HG02759 (cell line): Measurements from ENCODE around the gene MPL.
"Not testable (repeated sequence)": the region's sequence is repeated elsewhere in the genome, so short reads cannot be mapped to it uniquely, and the experiment has no call there.

ENCODE experiments used
- ATAC-seq: cut with Tn5 transposase; IDR thresholded peaks from one replicate; pipeline ENCODE4 v1.9.1; 2021; ENCODE audit warnings: mild to moderate bottlenecking, moderate library complexity; ENCODE audit not compliant: unreplicated experiment

Gene MPL

DNA sequence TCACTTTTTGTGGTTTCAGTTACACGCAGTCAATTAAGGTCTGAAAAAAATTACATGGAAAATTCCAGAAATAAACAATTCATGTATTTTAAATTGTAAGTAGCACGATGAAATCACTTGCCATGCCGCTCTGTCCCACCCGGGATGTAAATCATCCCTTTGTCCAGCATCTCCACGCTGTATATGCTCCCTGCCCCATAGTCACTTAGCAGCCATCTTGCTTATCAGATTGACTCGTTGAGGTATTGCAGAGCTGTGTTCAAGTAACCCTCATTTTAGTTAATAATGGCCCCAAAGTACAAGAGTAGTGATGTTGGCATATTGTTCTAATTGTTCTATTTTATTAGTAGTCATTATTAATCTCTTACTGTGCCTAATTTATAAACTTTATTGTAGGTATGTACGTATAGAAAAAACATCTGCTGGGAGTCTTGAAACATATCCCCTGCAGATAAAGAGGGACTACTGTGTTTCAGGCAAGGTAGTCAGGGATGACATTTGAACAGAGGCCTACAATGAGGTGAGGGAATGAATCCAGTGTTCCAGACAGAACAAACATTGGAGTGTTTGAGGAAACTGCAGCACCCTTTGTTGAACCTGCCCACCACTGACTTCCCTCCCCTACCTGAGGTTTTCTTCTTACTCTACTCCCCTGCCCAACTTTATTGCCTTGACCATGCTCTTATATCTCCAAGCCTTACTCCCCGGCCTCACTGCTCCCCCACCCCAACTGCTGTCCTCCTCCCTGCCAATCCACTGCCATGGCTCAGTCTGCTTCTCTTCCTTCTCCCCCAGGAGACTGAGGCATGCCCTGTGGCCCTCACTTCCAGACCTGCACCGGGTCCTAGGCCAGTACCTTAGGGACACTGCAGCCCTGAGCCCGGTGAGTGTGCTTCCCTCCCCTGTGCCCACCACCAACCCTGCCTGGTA lies 14.1 kb downstream of the MPL start:
- ATAC-seq = no peak

DNA sequence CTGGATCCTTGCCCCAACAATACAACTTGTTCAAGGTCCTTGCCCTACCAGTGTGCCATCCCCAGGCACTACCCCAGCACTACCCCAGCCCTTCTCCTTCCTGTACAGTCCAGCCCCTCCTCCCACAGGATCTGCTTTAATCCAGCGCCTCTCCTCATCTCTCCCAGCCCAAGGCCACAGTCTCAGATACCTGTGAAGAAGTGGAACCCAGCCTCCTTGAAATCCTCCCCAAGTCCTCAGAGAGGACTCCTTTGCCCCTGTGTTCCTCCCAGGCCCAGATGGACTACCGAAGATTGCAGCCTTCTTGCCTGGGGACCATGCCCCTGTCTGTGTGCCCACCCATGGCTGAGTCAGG lies 14.7 kb downstream of the MPL start:
- ATAC-seq = no peak

DNA sequence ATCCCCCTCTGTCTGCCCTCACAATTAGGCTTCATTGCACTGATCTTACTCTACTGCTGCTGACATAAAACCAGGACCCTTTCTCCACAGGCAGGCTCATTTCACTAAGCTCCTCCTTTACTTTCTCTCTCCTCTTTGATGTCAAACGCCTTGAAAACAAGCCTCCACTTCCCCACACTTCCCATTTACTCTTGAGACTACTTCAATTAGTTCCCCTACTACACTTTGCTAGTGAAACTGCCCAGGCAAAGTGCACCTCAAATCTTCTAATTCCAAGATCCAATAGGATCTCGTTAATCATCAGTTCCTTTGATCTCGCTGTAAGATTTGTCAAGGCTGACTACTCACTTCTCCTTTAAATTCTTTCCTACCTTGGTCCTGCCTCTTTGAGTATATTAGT lies 15.3 kb downstream of the MPL start:
- ATAC-seq = no peak

DNA sequence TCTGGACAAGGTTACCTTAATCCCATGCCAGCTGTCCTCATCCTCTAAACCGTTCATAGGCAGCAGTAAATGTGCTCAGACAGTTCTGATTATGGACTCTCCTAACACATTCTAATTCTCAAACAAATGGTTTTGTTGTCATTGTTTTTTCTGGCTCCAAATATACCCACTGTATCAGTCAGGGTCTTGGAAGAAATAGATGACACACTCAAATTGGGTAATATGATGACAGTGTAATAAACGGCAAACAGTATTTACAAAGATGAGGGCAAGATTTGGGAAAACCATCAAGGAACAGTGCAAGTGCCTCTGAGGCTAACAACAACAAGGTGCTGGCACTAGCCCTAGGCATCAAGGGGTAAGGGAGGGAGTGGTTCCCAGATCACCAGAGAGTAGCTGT lies 16.9 kb downstream of the MPL start:
- ATAC-seq = no peak

DNA sequence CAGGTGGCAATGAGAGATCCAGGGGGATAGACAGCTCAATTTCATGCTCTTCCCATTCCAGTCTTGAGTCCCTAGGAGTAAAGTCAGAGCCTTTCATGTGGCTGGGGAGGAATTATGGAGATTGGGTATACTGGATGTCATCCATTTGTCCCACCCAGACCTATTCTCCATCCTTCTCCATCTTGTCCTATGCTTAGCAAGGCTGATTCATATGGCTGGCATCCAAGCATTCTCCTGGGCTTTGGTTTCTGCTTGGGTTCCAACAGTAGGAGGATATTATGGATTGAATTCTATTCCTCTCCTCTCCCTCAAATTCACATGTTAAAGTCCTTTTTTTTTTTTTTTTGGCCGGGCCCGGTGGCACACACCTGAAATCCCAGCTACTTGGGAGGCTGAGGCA lies 17.3 kb downstream of the MPL start:
- no peak for ATAC-seq

DNA sequence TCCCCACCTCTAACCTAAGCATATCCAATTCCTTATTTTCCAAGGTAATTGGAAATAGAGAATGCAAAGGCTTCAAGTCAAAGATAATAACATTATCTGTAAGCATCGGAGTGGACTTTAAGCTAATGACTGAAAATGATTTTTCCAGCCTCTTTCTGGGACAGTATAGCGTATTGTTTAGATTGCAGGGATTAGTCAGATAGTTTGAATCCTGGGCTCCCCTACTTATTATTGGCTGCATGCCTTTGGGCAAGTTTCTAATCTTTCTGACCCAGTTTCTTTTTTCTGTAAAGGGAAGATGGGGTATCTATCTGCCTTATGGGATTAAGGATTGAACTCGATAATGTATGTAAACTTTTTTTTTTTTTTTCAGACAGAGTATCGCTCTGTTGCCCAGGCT lies 19.6 kb downstream of the MPL start:
- ATAC-seq = no peak

DNA sequence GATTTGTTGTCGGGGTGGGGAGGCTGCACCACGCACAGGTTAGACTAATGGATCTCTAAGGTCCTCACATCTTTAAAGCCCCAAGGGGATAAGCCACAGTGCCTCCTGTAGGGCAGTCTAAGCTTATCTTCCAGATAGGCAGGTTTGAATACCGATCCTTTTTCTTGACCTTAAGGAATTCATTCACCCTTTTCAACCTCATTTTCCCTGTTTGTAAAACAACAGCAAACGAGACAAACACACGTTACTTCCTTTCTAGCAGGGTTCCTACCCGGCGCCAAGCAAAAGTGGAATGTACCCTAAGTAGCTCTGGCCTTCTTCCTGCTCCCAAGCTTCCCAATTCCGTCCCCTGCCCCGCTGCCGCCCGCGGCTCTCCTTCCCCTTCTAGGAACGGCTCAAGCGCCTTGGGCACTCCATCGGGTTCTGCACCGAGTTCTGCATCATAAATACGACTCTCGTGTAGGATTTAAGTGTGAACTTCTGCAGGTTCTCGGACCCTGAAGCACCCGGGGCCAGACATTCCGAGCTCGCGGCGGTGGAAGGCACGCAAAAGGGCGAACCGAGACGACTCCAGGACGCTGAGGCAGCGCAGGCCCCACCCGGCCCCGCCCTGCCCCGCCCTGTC lies 20.6 kb downstream of the MPL start:
- ATAC-seq = peak; percentile 22

DNA sequence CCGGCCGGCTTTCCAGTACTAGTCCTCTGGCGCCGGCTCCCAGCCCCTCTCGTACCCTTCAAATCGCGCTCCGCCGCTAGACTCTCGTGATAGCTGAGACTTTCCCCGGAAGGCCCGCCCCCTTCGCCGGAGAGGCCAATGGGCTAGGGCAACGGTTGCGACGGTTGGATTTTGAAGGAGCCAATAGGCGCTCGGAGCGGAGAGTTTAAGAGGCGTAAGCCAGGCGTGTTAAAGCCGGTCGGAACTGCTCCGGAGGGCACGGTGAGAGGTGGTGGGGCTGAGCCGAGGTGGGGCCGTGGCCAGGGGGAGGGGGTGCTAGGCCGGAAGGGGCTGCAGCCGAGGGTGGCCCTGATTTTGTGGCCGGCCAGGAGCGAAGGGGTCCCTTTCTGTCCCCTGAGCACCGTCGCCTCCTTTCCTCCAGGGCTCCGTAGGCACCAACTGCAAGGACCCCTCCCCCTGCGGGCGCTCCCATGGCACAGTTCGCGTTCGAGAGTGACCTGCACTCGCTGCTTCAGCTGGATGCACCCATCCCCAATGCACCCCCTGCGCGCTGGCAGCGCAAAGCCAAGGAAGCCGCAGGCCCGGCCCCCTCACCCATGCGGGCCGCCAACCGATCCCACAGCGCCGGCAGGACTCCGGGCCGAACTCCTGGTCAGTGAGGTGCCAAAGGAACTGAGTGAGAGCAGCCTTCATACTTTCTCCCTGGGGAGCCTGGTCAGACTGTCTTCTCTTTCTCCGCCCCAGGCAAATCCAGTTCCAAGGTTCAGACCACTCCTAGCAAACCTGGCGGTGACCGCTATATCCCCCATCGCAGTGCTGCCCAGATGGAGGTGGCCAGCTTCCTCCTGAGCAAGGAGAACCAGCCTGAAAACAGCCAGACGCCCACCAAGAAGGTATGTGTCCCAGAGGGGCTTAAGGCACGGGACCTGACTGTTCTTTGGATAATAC lies 21.4 kb downstream of the MPL start, which contains the start of gene CDC20:
CDC20 (plus strand) TSS at position 236 of the 948 bp plus-strand sequence; CDS start at position 471, 235 bp downstream.
- ATAC-seq = peak; percentile 97

DNA sequence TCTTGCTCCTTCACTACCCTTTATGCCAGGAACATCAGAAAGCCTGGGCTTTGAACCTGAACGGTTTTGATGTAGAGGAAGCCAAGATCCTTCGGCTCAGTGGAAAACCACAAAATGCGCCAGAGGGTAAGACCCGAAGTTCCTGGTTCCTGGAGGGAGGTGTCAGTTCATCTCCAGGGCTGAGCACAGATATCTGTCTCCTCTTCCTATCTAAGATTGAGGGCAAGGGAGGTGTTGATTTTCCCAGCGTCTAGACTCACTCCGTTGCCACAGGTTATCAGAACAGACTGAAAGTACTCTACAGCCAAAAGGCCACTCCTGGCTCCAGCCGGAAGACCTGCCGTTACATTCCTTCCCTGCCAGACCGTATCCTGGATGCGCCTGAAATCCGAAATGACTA lies 22.1 kb downstream of the MPL start:
- ATAC-seq = no peak

DNA sequence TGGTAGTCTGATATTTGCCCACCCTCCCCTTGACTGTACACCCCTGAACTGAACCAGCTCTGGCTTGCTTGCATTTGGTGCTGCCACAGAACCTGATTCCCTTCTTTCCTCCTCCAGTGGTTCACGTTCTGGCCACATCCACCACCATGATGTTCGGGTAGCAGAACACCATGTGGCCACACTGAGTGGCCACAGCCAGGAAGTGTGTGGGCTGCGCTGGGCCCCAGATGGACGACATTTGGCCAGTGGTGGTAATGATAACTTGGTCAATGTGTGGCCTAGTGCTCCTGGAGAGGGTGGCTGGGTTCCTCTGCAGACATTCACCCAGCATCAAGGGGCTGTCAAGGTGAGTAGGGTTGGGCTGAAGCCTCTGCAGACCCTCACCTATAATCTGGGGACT lies 23.0 kb downstream of the MPL start:
- ATAC-seq = no peak

DNA sequence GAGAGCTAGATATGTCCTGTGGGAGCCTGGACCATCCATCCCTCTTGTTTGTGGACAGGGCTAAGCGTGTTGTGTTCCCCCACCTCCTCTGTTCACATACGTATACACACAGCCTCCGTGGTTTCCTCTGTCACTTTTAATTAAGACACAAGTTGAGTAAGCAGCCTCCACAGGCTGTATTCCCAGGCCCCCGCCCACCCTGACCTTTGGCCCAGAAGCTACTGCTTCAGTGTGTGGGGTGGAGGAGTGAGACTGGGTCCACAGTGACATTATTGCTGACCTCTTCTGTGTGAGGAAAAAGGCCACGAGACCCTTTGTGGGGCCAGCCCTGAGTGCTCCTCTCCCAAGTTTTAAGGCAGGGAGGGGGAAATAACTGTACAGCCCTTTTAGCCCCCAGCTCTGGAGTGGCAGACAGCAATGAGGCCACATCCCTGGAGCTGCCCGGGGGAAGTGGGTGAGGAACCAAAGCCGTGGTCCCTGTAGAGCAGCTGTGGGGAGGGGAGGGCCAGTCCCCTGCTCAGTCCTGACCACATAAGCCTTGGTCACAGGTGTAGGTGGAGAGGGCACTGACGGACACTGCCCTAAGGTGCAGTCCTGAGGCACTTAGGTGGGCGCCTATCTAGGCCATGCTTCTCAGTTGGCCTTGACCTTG lies 25.8 kb downstream of the MPL start:
- no peak for ATAC-seq

DNA sequence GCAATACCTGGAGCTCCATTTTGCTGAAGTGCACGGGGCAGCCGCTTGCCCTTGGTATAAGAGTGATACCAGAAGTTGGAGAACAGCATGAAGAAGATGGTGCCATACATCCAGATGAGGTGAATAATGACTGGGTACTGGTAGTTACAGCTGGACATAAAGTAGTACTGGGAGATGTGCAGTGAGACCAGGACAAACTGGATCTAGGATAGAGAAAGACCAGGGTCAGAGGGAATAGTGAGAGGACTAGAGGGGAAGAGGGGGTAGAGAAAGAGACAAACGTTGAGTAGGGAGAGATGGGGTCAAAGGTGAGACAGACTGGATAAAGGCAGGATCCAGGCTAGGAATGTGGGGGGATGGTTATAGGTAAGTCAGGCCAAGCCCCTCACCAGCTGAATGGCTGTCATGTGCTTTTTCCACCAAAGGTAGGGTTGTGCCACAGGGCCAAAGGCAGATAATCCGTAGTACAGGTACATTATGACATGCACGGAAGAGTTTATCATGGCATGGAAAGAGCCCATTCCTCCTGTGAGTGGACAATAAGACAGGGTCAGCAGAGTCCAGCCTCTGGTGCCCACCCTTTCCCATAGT lies 26.4 kb downstream of the MPL start:
- no peak for ATAC-seq

DNA sequence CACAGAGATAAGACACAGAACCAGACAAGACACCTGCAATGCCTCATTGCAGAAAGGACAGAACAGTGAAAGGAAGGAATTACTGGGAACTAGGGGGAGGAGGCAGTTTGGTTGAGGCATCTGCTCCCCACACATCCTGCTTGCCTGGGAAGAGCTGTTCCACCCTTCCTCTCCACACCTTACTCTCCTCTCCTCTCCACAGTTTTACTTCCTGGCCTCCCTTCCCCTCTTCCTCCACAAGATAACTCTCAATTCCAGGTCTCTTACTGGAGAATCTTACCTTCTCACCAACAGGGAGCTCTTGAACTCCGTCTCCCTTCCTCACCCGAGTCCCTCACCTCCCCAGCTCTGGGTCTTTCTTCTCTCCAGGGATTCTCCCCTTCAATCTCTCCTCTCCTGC lies 28.1 kb downstream of the MPL start:
- no peak for ATAC-seq

DNA sequence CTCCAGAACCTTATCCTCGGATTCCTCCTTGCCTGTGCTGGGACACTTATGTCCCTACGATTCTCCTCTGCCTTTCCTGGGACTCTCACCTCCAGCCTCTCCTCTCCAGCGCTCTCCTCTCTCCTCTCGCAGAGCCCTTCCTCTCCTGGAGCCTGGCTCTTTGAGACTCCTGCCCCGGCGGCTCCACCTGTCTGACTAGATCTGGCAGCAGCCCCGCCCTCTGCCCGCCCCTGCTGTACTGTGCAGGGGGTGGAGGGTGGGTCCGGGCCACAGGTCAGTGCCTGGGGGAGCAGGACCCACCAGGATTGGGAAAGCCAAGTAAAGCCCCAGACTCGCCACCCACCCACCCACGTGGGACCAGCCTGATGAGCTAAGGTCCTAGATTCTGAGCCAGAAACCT lies 28.6 kb downstream of the MPL start:
- no peak for ATAC-seq

DNA sequence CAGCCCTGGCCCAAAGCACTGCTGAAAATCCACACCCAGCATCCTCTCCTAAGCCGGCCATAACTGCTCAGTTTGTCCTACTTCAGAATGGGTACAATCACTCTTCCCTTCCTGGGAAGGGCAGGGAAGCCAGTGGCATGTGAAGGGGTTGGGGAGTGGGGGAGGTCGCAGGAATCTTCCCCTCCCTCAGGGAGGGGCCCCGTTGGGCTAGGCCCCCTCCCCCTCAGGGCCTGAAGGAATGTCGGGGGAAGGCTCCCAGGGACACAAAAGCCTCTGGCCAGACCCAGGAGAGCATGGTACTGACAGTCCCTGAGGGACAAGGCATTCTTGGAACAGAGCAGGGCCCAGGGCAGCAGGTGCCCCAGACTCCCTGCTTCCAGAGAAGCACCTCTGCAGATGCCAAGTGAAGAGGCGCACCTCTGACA lies 29.0 kb downstream of the MPL start:
- no peak for ATAC-seq

DNA sequence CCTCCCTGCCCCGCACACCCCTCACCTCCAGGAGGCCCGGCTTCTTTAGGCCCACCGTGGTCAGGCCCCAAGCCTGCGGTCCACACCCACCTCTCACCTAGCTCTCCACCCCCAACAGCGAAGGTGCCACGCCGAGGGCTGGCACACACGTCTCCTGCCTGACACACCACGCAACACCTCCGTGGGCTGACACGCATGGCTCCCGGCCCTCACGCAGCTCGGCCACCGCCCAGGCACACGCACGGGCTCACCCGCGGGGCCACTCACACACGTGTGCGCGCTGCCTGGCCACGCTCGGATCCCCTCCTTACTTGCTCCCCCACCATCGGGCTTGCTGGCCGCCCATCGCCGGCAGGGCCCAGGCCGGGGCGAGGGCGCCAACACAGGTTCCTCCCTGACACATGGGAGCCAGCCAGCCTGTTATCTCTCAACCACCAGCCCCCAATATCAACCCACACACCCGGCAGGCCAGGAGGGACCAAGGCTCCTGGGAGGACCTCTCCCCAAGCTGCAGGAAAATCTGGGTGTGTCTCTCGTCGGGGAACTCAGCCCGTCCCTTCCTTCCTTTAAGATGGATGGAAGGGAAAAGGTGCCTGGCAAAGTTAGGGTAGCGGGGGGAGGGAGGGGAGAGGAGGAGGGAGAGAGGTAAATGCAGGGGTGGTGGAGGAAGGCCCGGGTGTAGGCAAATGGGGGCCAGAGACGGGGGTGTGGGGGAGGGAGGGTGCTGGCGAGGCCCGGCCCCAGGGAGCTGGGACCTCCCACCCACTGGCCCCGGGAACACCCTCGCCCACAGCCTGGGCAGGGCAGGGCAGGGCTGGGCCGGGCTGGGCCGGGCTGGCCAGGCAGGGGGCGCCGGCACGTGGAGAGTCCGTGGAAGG lies 29.6 kb downstream of the MPL start:
- peak; percentile 52 for ATAC-seq

DNA sequence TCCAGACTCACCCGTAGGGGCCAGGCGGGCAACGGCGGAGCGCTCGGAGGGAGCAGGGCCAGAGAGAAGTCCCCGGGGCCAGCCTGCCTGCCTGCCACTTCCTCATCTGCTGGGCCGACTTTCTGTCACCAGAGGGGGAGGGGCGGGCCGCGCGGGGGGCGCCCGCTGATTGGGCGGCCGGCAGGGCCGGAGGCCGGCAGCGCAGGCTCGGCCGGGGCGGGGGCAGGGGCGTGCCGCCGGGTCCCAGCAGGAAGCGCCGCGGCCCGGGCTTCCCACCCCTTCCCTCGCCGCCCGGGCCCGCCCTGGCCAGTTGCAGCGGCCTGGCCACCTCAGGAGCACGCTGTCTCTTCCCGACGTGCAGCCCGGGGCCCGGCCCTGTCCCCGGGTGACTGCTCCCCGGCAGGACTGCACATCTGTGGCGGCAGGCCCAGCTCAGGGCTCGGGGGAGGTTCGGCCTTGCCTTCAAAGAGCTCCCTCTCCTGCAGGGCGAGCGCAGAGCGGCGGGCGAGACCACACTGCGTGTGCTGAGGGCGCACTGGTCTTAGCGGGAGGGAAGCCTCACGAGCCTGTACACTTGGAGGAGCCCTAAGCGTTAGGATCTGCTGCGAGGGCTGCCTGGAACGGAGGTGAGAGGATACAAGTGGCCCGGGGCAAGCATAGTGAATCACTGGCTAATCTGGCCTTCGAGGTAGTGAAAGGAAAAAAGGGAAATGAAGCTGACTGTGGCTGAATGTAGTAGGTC lies 30.5 kb downstream of the MPL start, which contains the start of gene ELOVL1:
ELOVL1 (minus strand) TSS at position 108 of the 742 bp plus-strand sequence. CDS start 2,402 bp downstream, outside the sequence.
- ATAC-seq = peak; percentile 88

DNA sequence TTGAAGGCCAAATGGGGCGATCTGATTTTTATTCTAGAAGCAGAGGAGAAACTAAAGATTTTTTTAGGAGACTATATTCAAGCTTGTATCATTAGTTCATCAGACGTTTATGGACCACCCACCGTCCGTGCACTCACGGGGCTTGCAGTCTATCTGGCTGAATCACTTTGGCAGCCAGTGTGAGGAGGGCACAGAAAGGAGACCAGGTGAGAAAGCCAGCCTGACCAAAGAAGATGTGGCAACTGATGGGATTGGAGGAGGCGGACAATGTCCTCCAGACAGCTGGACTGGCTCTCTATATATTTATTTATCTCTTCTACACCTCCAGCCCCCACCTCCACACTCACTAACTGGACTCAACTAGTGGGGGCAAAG lies 31.0 kb downstream of the MPL start:
- no peak for ATAC-seq

DNA sequence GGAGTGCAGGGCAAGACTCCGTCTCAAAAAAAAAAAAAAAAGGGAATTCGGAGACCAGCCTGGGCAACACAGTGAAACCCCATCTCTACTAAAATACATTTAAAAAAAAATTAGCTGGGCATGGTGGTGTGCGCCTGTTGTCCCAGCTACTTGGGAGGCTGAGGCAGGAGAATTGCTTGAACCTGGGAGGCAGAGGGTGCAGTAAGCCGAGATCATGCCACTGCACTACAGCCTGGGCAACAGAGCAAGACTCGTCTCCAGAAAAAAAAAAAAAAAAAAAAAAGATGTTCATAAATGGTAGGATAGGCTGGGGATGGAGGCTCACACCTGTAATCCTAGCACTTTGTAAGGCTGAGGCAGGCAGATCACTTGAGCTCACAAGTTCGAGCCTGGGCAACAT lies 32.2 kb downstream of the MPL start:
- ATAC-seq = not testable (repeated sequence)
